ENCODE measurements around the gene HHIPL2. TPM values are rescaled to one million over a fixed set of nuclear protein-coding genes. Genes with fewer than 3 reads are reported as not detected.

The HHIPL2 gene
- total RNA-seq, 1 donor from 2014 or later: 0.82 TPM

Small RNA genes lying within 50 kb of the gene (small RNA-seq; reads per million reads assigned to genes)
- not detected for gene RNU6-791P

Other genes with a start within 250 kb of the HHIPL2 start
- gene TAF1A, start 41.8 kb upstream of the HHIPL2 start, total RNA-seq: 23.6 TPM
- 46.5 TPM for gene MIA3, start 70.0 kb upstream of the HHIPL2 start, total RNA-seq
- gene AIDA, start 164.4 kb upstream of the HHIPL2 start, total RNA-seq: 25.7 TPM
- 66.0 TPM for gene BROX, start 164.5 kb upstream of the HHIPL2 start, total RNA-seq
- gene FAM177B, start 189.1 kb upstream of the HHIPL2 start, total RNA-seq: not detected

Measured in frontal cortex (tissue), 1 donor.